ENCODE measurements around the gene FSCN2.

- no peak for TF ChIP-seq CTCF (conservative IDR thresholded peaks at IDR 0.05)
- TF ChIP-seq ZFX (IDR thresholded peaks at IDR 0.05), result no peak
Observed at GRCh38 chr17:81556175-81556691, 28.1 kb downstream of the FSCN2 start.
